Fibroblast of pulmonary artery (primary cell): ENCODE measurements around the gene CHCHD1.
"Not testable (repeated sequence)": the region's sequence is repeated elsewhere in the genome, so short reads cannot be mapped to it uniquely, and the experiment has no call there.

Experiments used
- DNase-seq: peaks from one replicate; pipeline ENCODE4 v3.0.0-alpha.2; 2010; ENCODE audit warnings: low read depth
- H3K4me3 ChIP-seq: replicated peaks from 2 replicates; pipeline ENCODE4 v1.5.1; 2011; ENCODE audit warnings: low read depth, mild to moderate bottlenecking, control low read depth, low read length, moderate library complexity
- TF ChIP-seq, protein P1 (sequence below): IDR thresholded peaks from 2 replicates; pipeline ENCODE4 v1.5.1; 2011; ENCODE audit warnings: mild to moderate bottlenecking, control low read depth, low read length, inconsistent platforms; ENCODE audit errors: missing control alignments

CHCHD1 gene

DNA sequence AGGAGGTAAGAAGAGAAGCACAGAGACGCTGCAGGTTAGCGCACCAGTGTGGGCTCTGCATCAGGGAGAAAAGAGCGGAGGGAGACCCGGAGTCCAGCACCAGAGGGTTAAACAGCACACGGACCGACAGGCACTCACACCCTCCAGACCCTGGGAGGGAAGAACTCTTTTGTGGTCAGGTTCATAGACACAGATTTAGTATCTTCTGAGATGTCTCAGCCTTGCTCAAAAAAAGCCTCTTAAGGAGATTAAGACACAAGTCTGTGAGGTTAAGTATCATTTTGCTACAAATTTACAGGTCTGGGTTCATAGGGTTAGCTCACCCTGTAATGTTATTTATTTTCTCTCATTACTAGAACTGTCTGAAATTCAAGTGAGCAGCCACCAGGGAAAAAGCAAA, 46.3 kb downstream of the CHCHD1 start:
- DNase-seq: no peak
- no peak overlapping the region for H3K4me3 ChIP-seq
- TF ChIP-seq, protein P1, sequence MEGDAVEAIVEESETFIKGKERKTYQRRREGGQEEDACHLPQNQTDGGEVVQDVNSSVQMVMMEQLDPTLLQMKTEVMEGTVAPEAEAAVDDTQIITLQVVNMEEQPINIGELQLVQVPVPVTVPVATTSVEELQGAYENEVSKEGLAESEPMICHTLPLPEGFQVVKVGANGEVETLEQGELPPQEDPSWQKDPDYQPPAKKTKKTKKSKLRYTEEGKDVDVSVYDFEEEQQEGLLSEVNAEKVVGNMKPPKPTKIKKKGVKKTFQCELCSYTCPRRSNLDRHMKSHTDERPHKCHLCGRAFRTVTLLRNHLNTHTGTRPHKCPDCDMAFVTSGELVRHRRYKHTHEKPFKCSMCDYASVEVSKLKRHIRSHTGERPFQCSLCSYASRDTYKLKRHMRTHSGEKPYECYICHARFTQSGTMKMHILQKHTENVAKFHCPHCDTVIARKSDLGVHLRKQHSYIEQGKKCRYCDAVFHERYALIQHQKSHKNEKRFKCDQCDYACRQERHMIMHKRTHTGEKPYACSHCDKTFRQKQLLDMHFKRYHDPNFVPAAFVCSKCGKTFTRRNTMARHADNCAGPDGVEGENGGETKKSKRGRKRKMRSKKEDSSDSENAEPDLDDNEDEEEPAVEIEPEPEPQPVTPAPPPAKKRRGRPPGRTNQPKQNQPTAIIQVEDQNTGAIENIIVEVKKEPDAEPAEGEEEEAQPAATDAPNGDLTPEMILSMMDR: no peak

DNA sequence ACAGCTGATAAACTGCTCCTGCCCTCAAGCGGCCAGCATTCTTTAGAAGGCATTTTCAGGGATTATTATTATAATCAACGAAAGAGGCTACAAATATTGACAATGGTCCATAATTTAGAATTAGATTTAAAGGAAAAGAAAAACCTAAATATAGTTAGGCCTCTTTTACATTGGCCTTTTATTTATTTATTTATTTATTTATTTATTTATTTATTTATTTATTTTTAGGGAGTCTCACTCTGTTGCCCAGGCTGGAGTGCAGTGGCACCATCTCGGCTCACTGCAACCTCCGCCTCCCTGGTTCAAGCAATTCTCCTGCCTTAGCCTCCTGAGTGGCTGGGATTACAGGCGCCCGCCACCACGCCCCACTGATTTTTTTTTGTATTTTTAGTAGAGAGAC, 47.2 kb downstream of the CHCHD1 start:
- H3K4me3 ChIP-seq, DNase-seq: not testable (repeated sequence)
